Measurements from ENCODE around the gene PLPP1.

The PLPP1 gene

GRCh38 chr5:55393501-55394175 is 141.1 kb downstream of the PLPP1 start:
- no peak for DNase-seq

- no peak for DNase-seq
Observed at GRCh38 chr5:55392669-55393068, 142.1 kb downstream of the PLPP1 start.

GRCh38 chr5:55391707-55392106 is 143.1 kb downstream of the PLPP1 start:
- no peak for DNase-seq

- DNase-seq, result no peak
Observed at GRCh38 chr5:55387865-55388264, 146.9 kb downstream of the PLPP1 start.

GRCh38 chr5:55386356-55386755 is 148.4 kb downstream of the PLPP1 start:
- no peak for DNase-seq

- no peak for DNase-seq
Observed at GRCh38 chr5:55385846-55386245, 148.9 kb downstream of the PLPP1 start.

GRCh38 chr5:55385227-55385626 is 149.5 kb downstream of the PLPP1 start:
- DNase-seq, result no peak

GRCh38 chr5:55384072-55384471 is 150.7 kb downstream of the PLPP1 start:
- DNase-seq, result no peak

- no peak for DNase-seq
Observed at GRCh38 chr5:55383254-55383653, 151.5 kb downstream of the PLPP1 start.

- no peak for DNase-seq
Observed at GRCh38 chr5:55377810-55378209, 157.0 kb downstream of the PLPP1 start.

Data from islet precursor cell (in vitro differentiated cells).